GM12801 (cell line): Measurements from ENCODE around the gene TPST1.

ENCODE experiments used
- TF ChIP-seq, protein P1 (sequence below): IDR thresholded peaks from one replicate; pipeline ENCODE4 v1.5.1; 2011; ENCODE audit warnings: control low read depth; ENCODE audit not compliant: insufficient read length; ENCODE audit errors: extremely low read depth

Gene TPST1

DNA sequence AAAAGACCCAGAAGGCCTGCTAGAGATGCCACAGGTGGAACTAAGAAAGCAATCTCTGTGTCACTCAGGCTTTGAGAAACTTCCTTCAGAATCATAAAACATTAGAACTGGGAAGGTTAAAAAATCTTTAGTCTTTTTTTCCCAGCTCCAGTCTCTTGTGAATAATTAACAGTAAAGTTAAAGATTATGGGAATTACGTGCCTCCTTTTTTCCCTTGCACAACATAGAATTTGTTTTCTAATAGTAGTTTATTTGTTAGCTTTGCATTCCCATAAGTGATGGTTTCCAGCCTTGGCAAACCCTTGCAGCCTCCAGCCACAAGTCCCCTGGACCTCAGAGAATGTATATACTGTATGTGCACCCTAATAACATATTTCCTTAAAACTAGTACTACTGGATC, 128.3 kb downstream of the TPST1 start:
- TF ChIP-seq, protein P1, sequence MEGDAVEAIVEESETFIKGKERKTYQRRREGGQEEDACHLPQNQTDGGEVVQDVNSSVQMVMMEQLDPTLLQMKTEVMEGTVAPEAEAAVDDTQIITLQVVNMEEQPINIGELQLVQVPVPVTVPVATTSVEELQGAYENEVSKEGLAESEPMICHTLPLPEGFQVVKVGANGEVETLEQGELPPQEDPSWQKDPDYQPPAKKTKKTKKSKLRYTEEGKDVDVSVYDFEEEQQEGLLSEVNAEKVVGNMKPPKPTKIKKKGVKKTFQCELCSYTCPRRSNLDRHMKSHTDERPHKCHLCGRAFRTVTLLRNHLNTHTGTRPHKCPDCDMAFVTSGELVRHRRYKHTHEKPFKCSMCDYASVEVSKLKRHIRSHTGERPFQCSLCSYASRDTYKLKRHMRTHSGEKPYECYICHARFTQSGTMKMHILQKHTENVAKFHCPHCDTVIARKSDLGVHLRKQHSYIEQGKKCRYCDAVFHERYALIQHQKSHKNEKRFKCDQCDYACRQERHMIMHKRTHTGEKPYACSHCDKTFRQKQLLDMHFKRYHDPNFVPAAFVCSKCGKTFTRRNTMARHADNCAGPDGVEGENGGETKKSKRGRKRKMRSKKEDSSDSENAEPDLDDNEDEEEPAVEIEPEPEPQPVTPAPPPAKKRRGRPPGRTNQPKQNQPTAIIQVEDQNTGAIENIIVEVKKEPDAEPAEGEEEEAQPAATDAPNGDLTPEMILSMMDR, result no peak

DNA sequence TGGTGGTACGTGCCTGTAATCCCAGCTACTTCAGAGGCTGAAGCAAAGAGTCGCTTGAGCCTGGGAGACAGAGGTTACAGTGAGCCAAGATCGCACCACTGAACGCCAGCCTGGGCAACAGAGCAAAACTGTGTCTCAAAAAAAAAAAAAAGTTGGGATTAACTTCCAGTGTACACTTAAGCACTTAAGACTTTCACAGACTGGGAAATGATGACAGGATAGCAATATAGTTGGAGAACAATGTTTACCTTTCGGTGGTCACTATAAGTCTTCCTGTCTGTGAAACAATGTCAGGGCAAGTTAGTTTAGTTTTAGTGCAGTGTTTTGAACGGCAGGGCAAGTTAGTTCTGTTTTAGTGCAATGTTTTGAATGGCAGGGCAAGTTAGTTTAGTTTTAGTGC, 130.2 kb downstream of the TPST1 start:
- TF ChIP-seq, protein P1, result no peak

DNA sequence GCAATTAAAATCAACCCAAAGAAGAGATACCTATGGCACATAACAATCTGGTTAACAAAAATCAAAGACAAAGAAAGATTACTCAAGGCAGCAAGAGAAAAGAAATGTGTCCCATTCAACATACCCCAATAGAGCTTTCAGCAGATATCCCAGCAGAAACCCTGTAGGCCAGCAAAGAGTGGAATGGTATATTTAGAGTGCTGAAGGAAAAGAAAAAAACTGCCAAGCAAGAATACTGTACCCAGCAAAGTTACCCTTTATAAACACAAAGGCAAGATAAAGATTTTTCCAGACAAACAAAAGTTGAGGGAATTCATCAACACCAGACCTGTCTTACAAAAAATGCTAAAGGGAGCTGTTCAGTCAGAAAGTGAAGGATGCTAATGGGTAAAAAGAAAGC, 131.6 kb downstream of the TPST1 start:
- TF ChIP-seq, protein P1, result no peak

DNA sequence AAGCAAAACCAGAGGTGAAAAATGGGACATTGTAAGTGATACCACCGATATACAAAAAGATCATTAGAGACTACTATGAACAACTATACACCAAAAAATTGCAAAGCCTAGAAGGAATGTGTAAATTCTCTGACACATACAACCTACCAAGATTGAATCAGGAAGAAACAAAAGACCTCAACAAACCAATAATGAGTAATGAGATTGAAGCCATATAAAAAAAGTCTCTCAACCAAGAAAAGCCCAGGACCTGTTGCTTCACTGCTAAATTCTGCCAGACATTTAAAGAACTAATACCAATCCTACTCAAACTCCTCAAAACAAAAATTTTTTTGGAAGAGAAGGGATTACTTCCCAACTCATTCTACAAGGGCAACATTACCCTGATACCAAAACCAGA, 134.0 kb downstream of the TPST1 start:
- TF ChIP-seq, protein P1, result no peak

DNA sequence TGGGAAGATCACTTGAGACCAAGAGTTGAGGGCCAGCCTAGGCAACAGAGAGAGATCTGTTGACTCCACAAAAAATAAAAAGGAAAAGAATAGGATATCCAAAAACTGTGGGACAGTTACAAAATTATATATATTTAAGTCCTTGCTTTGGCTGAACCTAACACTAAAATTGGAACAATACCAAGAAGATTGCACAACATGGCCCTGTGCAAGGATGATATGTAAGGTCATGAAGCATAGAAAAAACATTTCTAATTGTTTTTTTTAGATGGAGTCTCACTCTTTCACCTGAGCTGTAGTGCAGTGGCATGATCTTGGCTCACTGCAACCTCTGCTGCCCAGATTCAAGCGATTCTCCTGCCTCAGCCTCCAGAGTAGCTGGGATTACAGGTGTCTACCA, 139.0 kb downstream of the TPST1 start:
- TF ChIP-seq, protein P1, result no peak

DNA sequence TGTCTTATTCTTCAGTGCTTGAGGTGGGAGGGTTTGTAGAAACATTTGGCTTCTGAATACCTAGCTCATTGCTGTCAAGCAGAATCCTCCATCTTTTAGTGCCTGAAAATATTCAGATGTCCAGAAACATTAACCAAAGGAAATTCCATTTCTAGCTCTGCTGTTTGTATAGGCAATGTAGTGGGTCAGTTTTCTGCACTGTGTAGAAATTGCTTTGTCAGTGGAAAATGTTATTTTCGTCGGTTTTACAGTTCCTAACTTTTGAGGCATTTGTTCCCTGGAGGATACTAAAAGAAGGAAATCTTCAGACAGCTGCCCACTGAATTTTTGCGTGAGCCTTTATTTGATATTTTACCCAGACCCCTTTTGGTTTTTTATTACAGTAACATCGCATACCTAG, 143.4 kb downstream of the TPST1 start:
- TF ChIP-seq, protein P1, result no peak

DNA sequence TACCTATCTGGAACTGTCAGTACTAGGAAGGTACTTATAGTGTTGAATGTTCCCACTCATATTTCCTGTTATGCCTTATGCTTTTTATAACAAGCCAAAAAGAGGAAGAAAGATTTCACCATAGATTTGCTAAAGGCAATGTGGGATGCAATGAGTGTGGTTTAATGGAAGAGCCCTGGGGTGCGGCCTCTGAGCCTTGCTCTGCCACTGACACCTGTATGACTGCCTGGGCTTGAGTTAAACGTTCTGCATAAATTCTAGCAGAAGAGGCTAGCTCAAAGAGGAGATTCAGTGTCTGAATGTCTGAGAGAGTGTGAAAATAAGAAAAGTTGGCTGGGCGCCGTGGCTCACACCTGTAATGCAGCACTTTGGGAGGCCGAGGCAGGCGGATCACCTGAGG, 143.8 kb downstream of the TPST1 start:
- TF ChIP-seq, protein P1, result no peak

DNA sequence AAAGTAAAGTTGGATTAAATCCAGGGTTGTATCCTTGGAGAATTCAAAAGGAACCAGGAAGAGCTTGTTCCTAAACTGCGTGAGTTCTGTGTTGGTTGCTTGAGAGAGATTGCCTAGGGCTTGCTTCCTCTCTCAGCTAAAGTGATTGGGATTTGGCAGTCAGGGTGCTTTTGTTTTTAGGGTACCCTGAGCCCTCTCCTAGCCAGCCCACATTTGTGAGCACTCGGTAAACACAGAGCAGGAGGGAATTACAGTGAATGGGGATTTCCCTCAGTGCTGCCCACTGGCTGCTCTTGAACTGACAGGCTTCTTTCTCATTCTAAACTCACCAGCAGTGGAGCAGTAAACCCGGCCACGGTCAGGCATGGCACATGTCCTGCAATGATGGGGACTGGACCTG, 146.9 kb downstream of the TPST1 start:
- TF ChIP-seq, protein P1, result no peak
